H9 (cell line): ENCODE results near the gene ADORA1. TPM values are rescaled to one million over a fixed set of nuclear protein-coding genes. Genes with fewer than 3 reads are reported as not detected.

ENCODE experiments used
- DNase-seq: peaks from one replicate; pipeline ENCODE4 v3.0.0-alpha.2; 2017
- H2AFZ ChIP-seq: one replicate; pipeline ENCODE4 v1.6.1; 2013; ENCODE audit warnings: mild to moderate bottlenecking, low read length, control low read depth, moderate library complexity
- H2AK5ac ChIP-seq: 2 replicates; pipeline ENCODE4 v1.6.1; 2013; ENCODE audit warnings: low read length, control low read depth, mixed read lengths; ENCODE audit not compliant: insufficient read length
- H2BK120ac ChIP-seq: one replicate; pipeline ENCODE4 v1.6.1; 2013; ENCODE audit warnings: low read depth, mild to moderate bottlenecking, low read length, control low read depth, inconsistent platforms; ENCODE audit not compliant: poor library complexity, severe bottlenecking
- H2BK12ac ChIP-seq: 2 replicates; pipeline ENCODE4 v1.6.1; 2013; ENCODE audit warnings: low read length, control low read depth, mixed read lengths, low read depth; ENCODE audit not compliant: insufficient read length
- H2BK15ac ChIP-seq: 2 replicates; pipeline ENCODE4 v1.6.1; 2013; ENCODE audit warnings: low read depth, low read length, control low read depth
- H2BK20ac ChIP-seq: one replicate; pipeline ENCODE4 v1.6.1; 2013; ENCODE audit warnings: low read depth, mild to moderate bottlenecking, low read length, control low read depth, inconsistent platforms; ENCODE audit not compliant: poor library complexity, severe bottlenecking
- H2BK5ac ChIP-seq: 2 replicates; pipeline ENCODE4 v1.6.1; 2013; ENCODE audit warnings: low read length, control low read depth, mixed read lengths; ENCODE audit not compliant: insufficient read length
- H3K14ac ChIP-seq: 2 replicates; pipeline ENCODE4 v1.6.1; 2013; ENCODE audit warnings: low read length, control low read depth; ENCODE audit not compliant: insufficient read depth
- H3K18ac ChIP-seq: 2 replicates; pipeline ENCODE4 v1.6.1; 2013; ENCODE audit warnings: low read depth, mild to moderate bottlenecking, mixed read lengths, low read length, control low read depth; ENCODE audit not compliant: insufficient read length
- H3K23ac ChIP-seq: 2 replicates; pipeline ENCODE4 v1.6.1; 2013; ENCODE audit warnings: low read length, control low read depth, mixed read lengths, low read depth; ENCODE audit not compliant: insufficient read length
- H3K23me2 ChIP-seq: 2 replicates; pipeline ENCODE4 v1.6.1; 2013; ENCODE audit warnings: low read depth, mild to moderate bottlenecking, mixed read lengths, low read length, control low read depth; ENCODE audit not compliant: insufficient read length, poor library complexity, severe bottlenecking
- H3K27ac ChIP-seq: 2 replicates; pipeline ENCODE4 v1.5.1; 2013; ENCODE audit warnings: low read length, control low read depth, mixed read lengths, low read depth; ENCODE audit not compliant: insufficient read length
- H3K27me3 ChIP-seq: 2 replicates; pipeline ENCODE4 v1.6.1; 2013; ENCODE audit warnings: low read length, control low read depth, inconsistent platforms; ENCODE audit not compliant: insufficient read depth
- H3K4ac ChIP-seq: 2 replicates; pipeline ENCODE4 v1.6.1; 2013; ENCODE audit warnings: low read depth, mild to moderate bottlenecking, control low read depth, inconsistent platforms, low read length, moderate library complexity
- H3K4me1 ChIP-seq: 2 replicates; pipeline ENCODE4 v1.6.1; 2013; ENCODE audit warnings: low read length, control low read depth, inconsistent platforms; ENCODE audit not compliant: insufficient read depth
- H3K4me2 ChIP-seq: 2 replicates; pipeline ENCODE4 v1.6.1; 2013; ENCODE audit warnings: low read length, control low read depth, mixed read lengths; ENCODE audit not compliant: insufficient read length, insufficient read depth
- H3K56ac ChIP-seq: 2 replicates; pipeline ENCODE4 v1.6.1; 2013; ENCODE audit warnings: low read depth, mild to moderate bottlenecking, mixed read lengths, low read length, control low read depth; ENCODE audit not compliant: insufficient read length
- H3K79me1 ChIP-seq: 2 replicates; pipeline ENCODE4 v1.6.1; 2013; ENCODE audit warnings: low read depth, mild to moderate bottlenecking, moderate library complexity, low read length, control low read depth, inconsistent platforms; ENCODE audit not compliant: insufficient read depth, poor library complexity, severe bottlenecking
- H3K79me2 ChIP-seq: 2 replicates; pipeline ENCODE4 v1.6.1; 2013; ENCODE audit warnings: low read length, control low read depth, inconsistent platforms; ENCODE audit not compliant: insufficient read depth
- H3K9ac ChIP-seq: 2 replicates; pipeline ENCODE4 v1.6.1; 2013; ENCODE audit warnings: low read length, control low read depth, mixed read lengths; ENCODE audit not compliant: insufficient read length; ENCODE audit errors: extremely low read depth
- H3K9me3 ChIP-seq: one replicate; pipeline ENCODE4 v1.6.1; 2013; ENCODE audit warnings: low read depth, low read length, inconsistent platforms; ENCODE audit not compliant: control insufficient read depth
- H3T11ph ChIP-seq: one replicate; pipeline ENCODE4 v1.6.1; 2013; ENCODE audit warnings: mild to moderate bottlenecking, low read length, control low read depth, inconsistent platforms
- H4K20me1 ChIP-seq: one replicate; pipeline ENCODE4 v1.6.1; 2013; ENCODE audit not compliant: control insufficient read depth, insufficient read length, insufficient read depth
- H4K5ac ChIP-seq: 2 replicates; pipeline ENCODE4 v1.6.1; 2013; ENCODE audit warnings: low read depth, mild to moderate bottlenecking, mixed read lengths, low read length, control low read depth; ENCODE audit not compliant: insufficient read length
- H4K8ac ChIP-seq: replicated peaks from 2 replicates; pipeline ENCODE4 v1.6.1; 2013; ENCODE audit warnings: low read length, control low read depth, mixed read lengths, low read depth; ENCODE audit not compliant: insufficient read length
- H4K91ac ChIP-seq: 2 replicates; pipeline ENCODE4 v1.6.1; 2013; ENCODE audit warnings: low read depth, mild to moderate bottlenecking, moderate library complexity, mixed read lengths, low read length, control low read depth; ENCODE audit not compliant: insufficient read length
- H3K27ac Mint-ChIP-seq, 3 experiments: 2 replicates in 2 of 3; 3 replicates in 1 of 3; pipeline ENCODE4 v1.8.0; 2020 to 2021; ENCODE audit warnings: mixed read lengths in 3 of 3, mild to moderate bottlenecking in 1 of 3, moderate library complexity in 1 of 3
- H3K27me3 Mint-ChIP-seq: 2 replicates; pipeline ENCODE4 v1.8.0; 2021; ENCODE audit warnings: low read depth, mild to moderate bottlenecking, moderate library complexity, mixed read lengths
- H3K36me3 Mint-ChIP-seq, 3 experiments: 2 replicates in 2 of 3; 3 replicates in 1 of 3; pipeline ENCODE4 v1.8.0; 2020 to 2021; ENCODE audit warnings: low read depth in 3 of 3, mixed read lengths in 3 of 3; ENCODE audit not compliant: insufficient read depth in 1 of 3
- H3K4me1 Mint-ChIP-seq, 2 experiments: 2 replicates each; pipeline ENCODE4 v1.8.0; 2020; ENCODE audit warnings: mixed read lengths in 2 of 2
- H3K4me3 Mint-ChIP-seq, 2 experiments: 2 replicates in 1 of 2; 3 replicates in 1 of 2; pipeline ENCODE4 v1.8.0; 2020 to 2021; ENCODE audit warnings: mild to moderate bottlenecking in 2 of 2, mixed read lengths in 2 of 2, moderate library complexity in 1 of 2
- H3K9me3 Mint-ChIP-seq, 2 experiments: 2 replicates in 1 of 2; 3 replicates in 1 of 2; pipeline ENCODE4 v1.8.0; 2020; ENCODE audit warnings: mild to moderate bottlenecking in 2 of 2, mixed read lengths in 2 of 2, moderate library complexity in 1 of 2
- total RNA-seq: library from RNA; stranded (reverse); gene quantifications from 2 replicates; pipeline ENCODE4 v1.2.1, GENCODE V29; 2021
- TF ChIP-seq, protein P1 (sequence below): fragments of 200-600 bp; sonication (generic); conservative IDR thresholded peaks from 3 replicates; pipeline ENCODE4 v1.8.0; 2021; ENCODE audit warnings: antibody characterized with exemption, mild to moderate bottlenecking

Gene ADORA1
- total RNA-seq, 1 experiment from 2014 or later, result 1.3 TPM

DNA sequence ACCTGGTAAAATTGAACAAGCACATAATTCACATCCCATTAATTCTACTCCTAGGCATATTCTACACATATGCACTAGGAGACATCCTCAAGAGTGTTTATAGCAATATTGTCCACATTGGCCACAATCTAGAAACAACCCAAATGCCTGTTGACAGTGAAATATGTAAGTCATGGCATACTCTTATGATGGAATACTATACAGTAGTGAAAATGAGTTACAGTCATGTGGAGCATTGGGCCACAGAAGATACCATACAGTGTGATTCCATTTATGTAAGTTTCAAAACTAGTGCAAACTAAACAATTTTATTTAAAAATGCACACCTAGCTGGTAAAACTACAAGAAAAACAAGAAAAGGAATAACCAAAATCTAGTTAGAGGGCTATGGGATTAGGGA lies 82.8 kb downstream of the ADORA1 start:
- H2BK20ac ChIP-seq, result no peak overlapping the region
- Mint-ChIP-seq H3K4me3 (no peak overlapping the region), H3K4me1 (peaks cover 5 to 8% of the 10 kb centered on the region in 2 experiments), H3K27ac (no peak overlapping the region), H3K36me3 (no peaks in the 10 kb centered on the region), H3K9me3 (no peaks in the 10 kb centered on the region), H3K27me3 (peaks cover 3% of the 10 kb centered on the region)
- H3K4ac ChIP-seq, result no peak overlapping the region
- no peak overlapping the region for H3K56ac ChIP-seq
- no peak overlapping the region for H3T11ph ChIP-seq
- H4K91ac ChIP-seq, result no peak overlapping the region
- no peaks in the 10 kb centered on the region for H3K4me1 ChIP-seq
- no peaks in the 10 kb centered on the region for H3K9me3 ChIP-seq
- no peaks in the 10 kb centered on the region for H4K20me1 ChIP-seq
- no peak overlapping the region for H2BK15ac ChIP-seq
- no peak overlapping the region for H2BK5ac ChIP-seq
- H3K27me3 ChIP-seq, result no peaks in the 10 kb centered on the region
- no peak overlapping the region for H3K4me2 ChIP-seq
- H2BK120ac ChIP-seq, result no peak overlapping the region
- TF ChIP-seq, protein P1, sequence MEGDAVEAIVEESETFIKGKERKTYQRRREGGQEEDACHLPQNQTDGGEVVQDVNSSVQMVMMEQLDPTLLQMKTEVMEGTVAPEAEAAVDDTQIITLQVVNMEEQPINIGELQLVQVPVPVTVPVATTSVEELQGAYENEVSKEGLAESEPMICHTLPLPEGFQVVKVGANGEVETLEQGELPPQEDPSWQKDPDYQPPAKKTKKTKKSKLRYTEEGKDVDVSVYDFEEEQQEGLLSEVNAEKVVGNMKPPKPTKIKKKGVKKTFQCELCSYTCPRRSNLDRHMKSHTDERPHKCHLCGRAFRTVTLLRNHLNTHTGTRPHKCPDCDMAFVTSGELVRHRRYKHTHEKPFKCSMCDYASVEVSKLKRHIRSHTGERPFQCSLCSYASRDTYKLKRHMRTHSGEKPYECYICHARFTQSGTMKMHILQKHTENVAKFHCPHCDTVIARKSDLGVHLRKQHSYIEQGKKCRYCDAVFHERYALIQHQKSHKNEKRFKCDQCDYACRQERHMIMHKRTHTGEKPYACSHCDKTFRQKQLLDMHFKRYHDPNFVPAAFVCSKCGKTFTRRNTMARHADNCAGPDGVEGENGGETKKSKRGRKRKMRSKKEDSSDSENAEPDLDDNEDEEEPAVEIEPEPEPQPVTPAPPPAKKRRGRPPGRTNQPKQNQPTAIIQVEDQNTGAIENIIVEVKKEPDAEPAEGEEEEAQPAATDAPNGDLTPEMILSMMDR, result no peak
- H4K5ac ChIP-seq, result no peak overlapping the region
- H2AK5ac ChIP-seq, result no peak overlapping the region
- H3K9ac ChIP-seq, result no peak overlapping the region
- H4K8ac ChIP-seq, result no peak overlapping the region
- H3K23me2 ChIP-seq, result no peaks in the 10 kb centered on the region
- H3K14ac ChIP-seq, result no peak overlapping the region
- H3K23ac ChIP-seq, result no peak overlapping the region
- no peaks in the 10 kb centered on the region for H3K79me2 ChIP-seq
- H3K79me1 ChIP-seq, result no peaks in the 10 kb centered on the region
- no peak overlapping the region for H2BK12ac ChIP-seq
- H3K18ac ChIP-seq, result no peak overlapping the region
- no peak for DNase-seq
- no peak overlapping the region for H3K27ac ChIP-seq
- H2AFZ ChIP-seq, result no peak overlapping the region
